HL-60 (cell line): ENCODE results near the gene SOCS7.

Experiments used
- CTCF ChIP-seq: IDR thresholded peaks from one replicate; pipeline ENCODE4 v1.5.1; 2011; ENCODE audit warnings: low read length, control low read depth, inconsistent platforms; ENCODE audit not compliant: insufficient read depth
- GABPA ChIP-seq: IDR thresholded peaks from 2 replicates; pipeline ENCODE4 v1.6.1; 2012; ENCODE audit warnings: low read depth

- no peak for TF ChIP-seq CTCF
- no peak for TF ChIP-seq GABPA
These were observed 84.7 kb downstream of the SOCS7 start for GRCh38 chr17:38436386-38436785.
